Measurements from ENCODE around the gene SLC10A7. TPM values are rescaled to one million over a fixed set of nuclear protein-coding genes. Genes with fewer than 3 reads are reported as not detected.

The SLC10A7 gene
- total and polyA plus RNA-seq, 2 experiments from 2014 or later: 1.9 to 2.9 TPM

DNA sequence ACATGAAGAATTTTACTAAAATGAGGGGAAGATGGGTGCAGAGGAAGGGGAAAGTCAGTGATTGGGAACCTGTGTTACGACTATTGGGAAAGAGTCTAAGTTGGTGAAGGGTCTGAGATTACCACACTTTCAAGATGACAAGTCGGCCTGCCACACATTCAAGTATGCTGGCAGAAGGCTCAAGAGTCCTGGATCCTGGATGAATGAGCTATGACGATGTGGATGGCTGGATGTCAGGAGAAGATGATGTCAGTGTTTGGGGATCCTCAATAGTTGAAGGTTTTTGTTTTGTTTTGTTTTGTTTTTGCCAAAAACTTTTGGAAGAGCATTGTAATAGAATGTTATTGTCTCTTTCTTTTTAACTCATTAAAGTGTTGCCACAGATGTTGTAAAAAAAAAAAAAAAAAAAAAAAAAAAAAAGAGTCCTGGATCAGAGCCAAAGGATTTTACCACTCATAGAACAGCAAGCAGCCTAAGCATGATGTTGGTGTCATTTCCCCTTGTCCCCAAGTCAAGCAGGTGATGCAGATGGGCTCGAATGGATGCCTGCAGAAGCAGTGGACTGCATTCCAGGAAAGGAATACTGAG, 186.8 kb downstream of the SLC10A7 start:
- Histone ChIP-seq H3K36me3 (no peaks in the 10 kb centered on the region), H3K27ac (no peak overlapping the region), H3K9me3 (ENCODE audit: low read depth) (no peaks in the 10 kb centered on the region), H3K4me1 (ENCODE audit: low read depth) (no peaks in the 10 kb centered on the region), H3K4me3 (no peak overlapping the region), H3K27me3 (no peaks in the 10 kb centered on the region)
- TF ChIP-seq, protein P1, sequence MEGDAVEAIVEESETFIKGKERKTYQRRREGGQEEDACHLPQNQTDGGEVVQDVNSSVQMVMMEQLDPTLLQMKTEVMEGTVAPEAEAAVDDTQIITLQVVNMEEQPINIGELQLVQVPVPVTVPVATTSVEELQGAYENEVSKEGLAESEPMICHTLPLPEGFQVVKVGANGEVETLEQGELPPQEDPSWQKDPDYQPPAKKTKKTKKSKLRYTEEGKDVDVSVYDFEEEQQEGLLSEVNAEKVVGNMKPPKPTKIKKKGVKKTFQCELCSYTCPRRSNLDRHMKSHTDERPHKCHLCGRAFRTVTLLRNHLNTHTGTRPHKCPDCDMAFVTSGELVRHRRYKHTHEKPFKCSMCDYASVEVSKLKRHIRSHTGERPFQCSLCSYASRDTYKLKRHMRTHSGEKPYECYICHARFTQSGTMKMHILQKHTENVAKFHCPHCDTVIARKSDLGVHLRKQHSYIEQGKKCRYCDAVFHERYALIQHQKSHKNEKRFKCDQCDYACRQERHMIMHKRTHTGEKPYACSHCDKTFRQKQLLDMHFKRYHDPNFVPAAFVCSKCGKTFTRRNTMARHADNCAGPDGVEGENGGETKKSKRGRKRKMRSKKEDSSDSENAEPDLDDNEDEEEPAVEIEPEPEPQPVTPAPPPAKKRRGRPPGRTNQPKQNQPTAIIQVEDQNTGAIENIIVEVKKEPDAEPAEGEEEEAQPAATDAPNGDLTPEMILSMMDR (IDR thresholded peaks at IDR 0.05; ENCODE audit: low read depth, low read length): no peak
- DNase-seq (ENCODE audit: low read depth in 1 of 2, low spot score in 1 of 2): no peak

DNA sequence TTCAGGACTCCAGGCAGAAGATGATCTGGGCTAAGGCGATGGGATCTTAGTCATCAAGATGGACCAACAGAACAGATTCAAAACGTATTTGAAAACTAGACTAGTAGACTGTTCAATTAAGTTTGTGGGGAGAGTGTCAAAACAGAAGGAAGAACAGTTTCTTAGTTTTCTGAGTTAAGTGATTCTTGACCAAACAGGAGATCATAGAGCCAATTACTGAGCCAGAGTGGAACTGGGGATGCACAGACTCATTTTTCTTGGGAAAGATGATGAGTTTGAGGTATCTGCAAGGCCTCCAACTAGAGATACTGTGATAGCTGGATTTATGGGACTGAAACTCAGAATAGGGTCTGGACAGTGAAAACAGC, 187.9 kb downstream of the SLC10A7 start:
- H3K9me3 ChIP-seq (ENCODE audit: low read depth): no peaks in the 10 kb centered on the region

GRCh38 chr4:146333187-146333894, 188.4 kb downstream of the SLC10A7 start:
- no peaks in the 10 kb centered on the region for H3K27me3 ChIP-seq
- no peaks in the 10 kb centered on the region for H3K4me1 ChIP-seq (ENCODE audit: low read depth)
- no peaks in the 10 kb centered on the region for H3K36me3 ChIP-seq
- no peak overlapping the region for H3K27ac ChIP-seq
- H3K9me3 ChIP-seq (ENCODE audit: low read depth): no peaks in the 10 kb centered on the region
- DNase-seq (ENCODE audit: low read depth in 1 of 2, low spot score in 1 of 2): peak in 1 of 2 donors; percentile 62
- H3K4me3 ChIP-seq: no peak overlapping the region
- TF ChIP-seq, protein P1 (IDR thresholded peaks at IDR 0.05; ENCODE audit: low read depth, low read length): no peak

More for the DNA sequence above, 187.9 kb downstream of the SLC10A7 start:
- no peak for DNase-seq (ENCODE audit: low read depth in 1 of 2, low spot score in 1 of 2)
- TF ChIP-seq, protein P1 (IDR thresholded peaks at IDR 0.05; ENCODE audit: low read depth, low read length): no peak
- H3K4me3 ChIP-seq: no peak overlapping the region
- no peaks in the 10 kb centered on the region for H3K36me3 ChIP-seq
- no peak overlapping the region for H3K27ac ChIP-seq
- H3K4me1 ChIP-seq (ENCODE audit: low read depth): no peaks in the 10 kb centered on the region
- no peaks in the 10 kb centered on the region for H3K27me3 ChIP-seq

DNA sequence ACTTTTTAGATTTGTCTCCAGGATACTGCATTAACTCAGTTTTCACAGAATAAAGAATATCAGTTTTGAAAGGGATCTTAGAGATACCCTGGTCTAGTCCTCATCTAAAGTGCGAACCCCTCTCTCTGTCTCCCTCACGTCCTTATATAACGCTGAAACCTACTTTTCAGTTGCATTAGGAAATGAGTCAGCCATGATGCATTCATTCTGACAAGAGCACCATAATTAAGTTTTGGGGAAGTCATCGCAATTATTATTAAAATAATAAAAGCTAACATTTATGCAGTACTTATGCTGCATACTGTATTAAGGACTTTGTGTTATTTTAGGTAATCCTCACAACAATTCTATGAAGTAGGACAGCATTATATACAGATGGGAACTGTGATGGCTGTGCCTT, 191.3 kb downstream of the SLC10A7 start:
- H3K4me3 ChIP-seq: no peak overlapping the region
- no peaks in the 10 kb centered on the region for H3K4me1 ChIP-seq (ENCODE audit: low read depth)
- no peaks in the 10 kb centered on the region for H3K27me3 ChIP-seq
- H3K36me3 ChIP-seq: no peaks in the 10 kb centered on the region
- TF ChIP-seq, protein P1 (IDR thresholded peaks at IDR 0.05; ENCODE audit: low read depth, low read length): no peak
- no peak overlapping the region for H3K27ac ChIP-seq
- no peaks in the 10 kb centered on the region for H3K9me3 ChIP-seq (ENCODE audit: low read depth)
- DNase-seq (ENCODE audit: low read depth in 1 of 2, low spot score in 1 of 2): no peak

- Histone ChIP-seq H3K9me3 (ENCODE audit: low read depth) (no peaks in the 10 kb centered on the region), H3K36me3 (no peaks in the 10 kb centered on the region), H3K4me1 (ENCODE audit: low read depth) (no peaks in the 10 kb centered on the region), H3K27me3 (no peaks in the 10 kb centered on the region), H3K4me3 (no peak overlapping the region), H3K27ac (no peak overlapping the region)
- peak in 1 of 2 donors; percentile 70 for DNase-seq (ENCODE audit: low read depth in 1 of 2, low spot score in 1 of 2)
- TF ChIP-seq, protein P1 (IDR thresholded peaks at IDR 0.05; ENCODE audit: low read depth, low read length): no peak
Measured at GRCh38 chr4:146329050-146329716, 192.6 kb downstream of the SLC10A7 start.

All from cardiac muscle cell (in vitro differentiated cells and primary cell).